Karpas-422 (cell line): Measurements from ENCODE around the gene PITPNC1. TPM values are rescaled to one million over a fixed set of nuclear protein-coding genes. Genes with fewer than 3 reads are reported as not detected.
"Not testable (repeated sequence)": the region's sequence is repeated elsewhere in the genome, so short reads cannot be mapped to it uniquely, and the experiment has no call there.

Experiments
- DNase-seq: peaks from one replicate; pipeline ENCODE4 v3.0.0-alpha.2; 2015
- H2AFZ ChIP-seq: fragments of 200-600 bp; sonication (generic); 2 replicates; pipeline ENCODE4 v1.6.1; 2014; ENCODE audit warnings: antibody characterized with exemption, low read length, mixed read lengths
- H3K27ac ChIP-seq: fragments of 200-600 bp; sonication (generic); 2 replicates; pipeline ENCODE4 v1.5.1; 2014; ENCODE audit warnings: mild to moderate bottlenecking, low read length, moderate library complexity
- H3K27me3 ChIP-seq: fragments of 200-600 bp; sonication (generic); 2 replicates; pipeline ENCODE4 v1.6.1; 2014; ENCODE audit warnings: low read length, mixed read lengths
- H3K36me3 ChIP-seq: fragments of 200-600 bp; sonication (generic); 2 replicates; pipeline ENCODE4 v1.6.1; 2014; ENCODE audit warnings: low read length, mixed read lengths; ENCODE audit not compliant: insufficient read depth
- H3K4me1 ChIP-seq: fragments of 200-600 bp; sonication (generic); 2 replicates; pipeline ENCODE4 v1.6.1; 2014; ENCODE audit warnings: mild to moderate bottlenecking, low read length, mixed read lengths
- H3K4me2 ChIP-seq: fragments of 200-600 bp; sonication (generic); 2 replicates; pipeline ENCODE4 v1.6.1; 2014; ENCODE audit warnings: low read length, low read depth, mild to moderate bottlenecking; ENCODE audit not compliant: poor library complexity, severe bottlenecking
- H3K4me3 ChIP-seq: fragments of 200-600 bp; sonication (generic); 2 replicates; pipeline ENCODE4 v1.5.1; 2014; ENCODE audit warnings: mild to moderate bottlenecking, antibody characterized with exemption, low read length, mixed read lengths
- H3K79me2 ChIP-seq: fragments of 200-600 bp; sonication (generic); 2 replicates; pipeline ENCODE4 v1.6.1; 2014; ENCODE audit warnings: mild to moderate bottlenecking, low read length, mixed read lengths
- H3K9ac ChIP-seq: fragments of 200-600 bp; sonication (generic); 2 replicates; pipeline ENCODE4 v1.6.0; 2014; ENCODE audit warnings: low read length
- H3K9me2 ChIP-seq: fragments of 200-600 bp; sonication (generic), shearing (Covaris generic); replicated peaks from 2 replicates; pipeline ENCODE4 v1.6.0; 2014; ENCODE audit warnings: mild to moderate bottlenecking, low read length, moderate library complexity; ENCODE audit not compliant: insufficient read depth
- H3K9me3 ChIP-seq: fragments of 300-700, 200-600 bp; sonication (generic); 2 replicates; pipeline ENCODE4 v1.6.1; 2014; ENCODE audit warnings: low read length, mixed read lengths
- H4K20me1 ChIP-seq: fragments of 200-600 bp; sonication (generic); 2 replicates; pipeline ENCODE4 v1.6.1; 2014; ENCODE audit warnings: mild to moderate bottlenecking, antibody characterized with exemption, low read length, low read depth; ENCODE audit not compliant: insufficient read depth
- total RNA-seq: library from RNA; depleted of rRNA; stranded (reverse); fragments of >200 nt; shearing (Covaris generic); gene quantifications from 2 replicates; pipeline ENCODE4 v1.2.3, GENCODE V29; 2014; ENCODE audit warnings: low replicate concordance

PITPNC1 gene
- total RNA-seq, 1 experiment from 2014 or later: 3.8 TPM

DNA sequence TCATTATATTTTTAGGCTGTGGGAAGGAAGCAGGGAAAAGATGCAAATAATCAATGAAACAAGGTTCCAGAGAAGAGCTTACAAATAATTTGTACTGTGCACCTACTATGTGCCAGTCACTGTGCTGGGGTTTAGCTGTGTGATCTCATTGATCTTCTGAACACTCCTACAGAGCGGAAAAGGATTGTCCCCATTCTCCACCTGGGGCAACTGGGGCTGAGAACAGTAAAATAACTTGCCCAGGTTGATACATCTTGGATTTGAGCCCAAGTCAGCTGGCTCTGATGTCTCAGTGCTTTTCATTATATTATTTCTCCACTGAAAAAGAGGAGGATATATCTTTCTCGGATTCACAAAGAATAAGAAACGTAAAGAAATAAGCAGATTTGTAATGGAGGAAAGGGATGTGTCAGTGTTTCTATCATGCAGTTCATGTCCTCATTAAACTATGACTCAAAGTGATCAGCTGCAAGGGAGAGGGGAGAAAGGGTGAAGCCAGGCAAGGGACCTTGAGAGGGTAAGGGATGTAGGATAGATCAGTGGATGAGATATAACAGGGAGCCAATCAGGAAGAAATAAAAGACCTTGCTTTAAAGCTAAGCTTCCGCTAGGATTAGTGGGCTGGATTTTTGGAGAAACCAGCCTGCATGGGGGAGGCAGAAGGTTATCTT lies 197.0 kb downstream of the PITPNC1 start:
- Histone ChIP-seq H2AFZ (no peak overlapping the region), H3K9me3 (no peaks in the 10 kb centered on the region), H3K79me2 (no peaks in the 10 kb centered on the region), H3K27ac (no peak overlapping the region), H3K4me3 (no peak overlapping the region), H3K27me3 (no peaks in the 10 kb centered on the region), H3K9me2 (no peaks in the 10 kb centered on the region), H3K4me2 (peak overlapping the region; percentile 60), H3K4me1 (peaks cover 34% of the 10 kb centered on the region), H3K9ac (no peak overlapping the region), H3K36me3 (no peaks in the 10 kb centered on the region), H4K20me1 (no peaks in the 10 kb centered on the region)
- no peak for DNase-seq

DNA sequence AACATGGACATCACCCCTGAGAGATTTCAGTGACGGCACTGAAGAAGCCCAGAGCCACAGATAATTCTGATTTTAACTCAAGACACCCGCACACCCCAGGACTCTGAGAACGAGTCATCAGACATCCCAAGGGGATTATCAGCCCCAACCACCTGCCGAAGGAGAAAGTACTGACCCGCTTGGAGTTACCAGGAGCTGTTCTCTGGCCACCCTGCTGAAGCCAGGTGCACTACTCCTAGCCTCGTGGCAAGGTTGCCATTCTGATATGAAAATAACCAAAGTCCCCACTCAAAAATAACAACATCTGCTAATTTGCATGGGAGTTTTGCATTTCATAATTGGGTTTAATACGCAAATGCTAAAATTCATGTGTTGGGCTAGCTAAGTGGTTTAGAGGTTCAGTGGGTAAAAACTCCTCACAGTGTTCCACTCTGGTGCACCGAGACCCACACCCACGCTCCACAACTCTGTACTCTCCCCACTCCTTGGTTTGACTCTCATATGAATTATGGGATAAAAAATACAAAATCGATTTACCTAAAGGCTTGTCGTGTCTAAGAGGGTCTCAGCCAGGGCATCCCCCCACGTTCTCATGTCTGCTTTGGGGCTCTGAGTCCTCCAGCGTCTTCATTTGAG lies 197.7 kb downstream of the PITPNC1 start:
- H3K4me3 ChIP-seq: peak overlapping the region; percentile 35; the same call in 1 of the 2 replicates
- H3K27ac ChIP-seq: no peak overlapping the region
- H2AFZ ChIP-seq: no peak overlapping the region; the same call in 1 of the 2 replicates
- peaks cover 28% of the 10 kb centered on the region for H3K4me1 ChIP-seq
- no peaks in the 10 kb centered on the region for H4K20me1 ChIP-seq
- H3K79me2 ChIP-seq: no peaks in the 10 kb centered on the region
- no peaks in the 10 kb centered on the region for H3K36me3 ChIP-seq
- DNase-seq: peak; percentile 47
- H3K9ac ChIP-seq: no peak overlapping the region; the same call in 1 of the 2 replicates
- H3K4me2 ChIP-seq: peak overlapping the region; percentile 60
- no peaks in the 10 kb centered on the region for H3K9me3 ChIP-seq
- no peaks in the 10 kb centered on the region for H3K9me2 ChIP-seq
- no peaks in the 10 kb centered on the region for H3K27me3 ChIP-seq

DNA sequence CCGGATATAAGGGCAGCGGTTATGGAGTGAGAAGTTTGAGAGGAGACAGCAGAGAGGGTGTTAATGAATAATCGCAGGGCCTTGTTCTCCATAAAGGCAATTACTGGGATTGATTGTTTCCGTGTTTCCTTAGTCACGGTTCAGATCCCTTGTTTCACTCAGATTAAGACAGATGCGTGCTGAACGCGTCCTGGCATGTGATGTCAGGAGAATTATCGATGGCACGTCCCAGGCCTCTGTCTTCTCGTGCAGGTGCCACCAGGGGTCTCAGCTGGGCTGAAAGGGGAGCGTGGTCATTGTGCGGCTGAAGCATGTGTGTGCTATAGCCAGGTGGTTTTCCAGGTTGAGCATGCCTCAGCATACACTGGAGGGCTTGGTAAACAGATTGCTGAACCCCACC lies 198.2 kb downstream of the PITPNC1 start:
- Histone ChIP-seq H3K9me2 (no peaks in the 10 kb centered on the region), H3K27ac (no peak overlapping the region), H3K4me1 (peaks cover 27% of the 10 kb centered on the region), H4K20me1 (no peaks in the 10 kb centered on the region), H3K79me2 (no peaks in the 10 kb centered on the region), H3K9me3 (no peaks in the 10 kb centered on the region), H3K36me3 (no peaks in the 10 kb centered on the region), H3K27me3 (no peaks in the 10 kb centered on the region), H3K4me2 (peak overlapping the region; percentile 60), H3K4me3 (peak overlapping the region; percentile 35; the same call in 1 of the 2 replicates), H2AFZ (no peak overlapping the region; the same call in 1 of the 2 replicates), H3K9ac (no peak overlapping the region; the same call in 1 of the 2 replicates)
- peak; percentile 65 for DNase-seq

DNA sequence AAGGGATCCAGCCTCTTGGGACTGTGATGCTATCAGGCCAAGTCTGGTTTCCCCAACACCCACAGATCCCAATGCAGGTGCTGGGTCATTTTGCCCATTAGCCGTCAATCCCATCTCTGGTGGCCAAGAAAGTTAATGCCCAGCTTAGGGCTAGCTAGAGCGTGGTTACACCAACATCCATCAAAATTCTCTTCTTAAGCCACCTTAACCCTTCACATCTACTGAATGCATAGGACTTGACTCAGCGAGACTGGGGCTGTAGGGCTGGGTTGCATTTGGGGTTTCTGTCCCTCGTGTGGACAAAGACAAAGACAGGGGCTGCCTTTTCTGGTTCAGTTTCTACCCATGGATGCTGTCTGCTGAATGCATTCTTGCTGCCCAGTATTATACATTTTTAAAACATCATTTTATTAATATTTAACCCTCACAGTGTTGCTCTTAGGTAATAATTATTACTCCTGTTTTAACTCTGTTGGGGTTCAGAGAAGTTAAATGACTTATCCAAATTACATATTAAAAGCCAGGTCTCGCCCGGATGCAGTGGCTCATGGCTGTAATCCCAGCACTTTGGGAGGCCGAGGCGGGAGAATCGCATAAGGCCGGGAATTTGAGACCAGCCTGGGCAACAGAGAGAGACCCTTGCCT lies 199.5 kb downstream of the PITPNC1 start:
- H3K4me2 ChIP-seq: no peak overlapping the region
- H3K79me2 ChIP-seq: no peaks in the 10 kb centered on the region
- H3K9me2 ChIP-seq: no peaks in the 10 kb centered on the region
- no peak overlapping the region for H3K9ac ChIP-seq
- no peak overlapping the region for H3K27ac ChIP-seq
- no peaks in the 10 kb centered on the region for H3K9me3 ChIP-seq
- no peaks in the 10 kb centered on the region for H3K36me3 ChIP-seq
- H4K20me1 ChIP-seq: no peaks in the 10 kb centered on the region
- no peak overlapping the region for H2AFZ ChIP-seq
- no peak overlapping the region for H3K4me3 ChIP-seq
- no peak for DNase-seq
- peaks cover 27% of the 10 kb centered on the region for H3K4me1 ChIP-seq
- no peaks in the 10 kb centered on the region for H3K27me3 ChIP-seq

- H3K27ac ChIP-seq: no peak overlapping the region
- H3K36me3 ChIP-seq: no peaks in the 10 kb centered on the region
- no peak for DNase-seq
- no peak overlapping the region for H3K4me3 ChIP-seq
- H3K27me3 ChIP-seq: no peaks in the 10 kb centered on the region
- no peak overlapping the region for H2AFZ ChIP-seq
- no peaks in the 10 kb centered on the region for H3K79me2 ChIP-seq
- peaks cover 27% of the 10 kb centered on the region for H3K4me1 ChIP-seq
- no peaks in the 10 kb centered on the region for H3K9me3 ChIP-seq
- H3K9ac ChIP-seq: no peak overlapping the region
- H4K20me1 ChIP-seq: no peaks in the 10 kb centered on the region
- no peaks in the 10 kb centered on the region for H3K9me2 ChIP-seq
- no peak overlapping the region for H3K4me2 ChIP-seq
These were observed 200.5 kb downstream of the PITPNC1 start for GRCh38 chr17:67577429-67578141.

DNA sequence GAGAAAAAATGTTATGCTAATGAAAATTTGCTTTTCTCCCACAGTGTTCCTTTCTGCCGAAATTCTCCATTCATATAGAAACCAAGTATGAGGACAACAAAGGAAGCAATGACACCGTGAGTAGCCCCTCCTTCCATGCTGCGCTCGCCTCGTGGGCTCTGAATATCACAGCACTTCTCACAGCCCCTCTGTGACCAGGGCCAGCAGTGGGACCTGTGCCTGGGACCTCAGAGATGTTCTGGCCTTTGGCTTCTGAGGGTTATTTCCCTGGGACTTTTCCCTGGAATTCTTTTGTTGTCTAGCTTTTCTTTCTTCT lies 201.0 kb downstream of the PITPNC1 start:
- Histone ChIP-seq H4K20me1 (no peaks in the 10 kb centered on the region), H2AFZ (no peak overlapping the region), H3K27ac (no peak overlapping the region), H3K79me2 (no peaks in the 10 kb centered on the region), H3K9me3 (no peaks in the 10 kb centered on the region), H3K4me3 (no peak overlapping the region), H3K4me1 (peaks cover 27% of the 10 kb centered on the region), H3K9me2 (no peaks in the 10 kb centered on the region), H3K27me3 (no peaks in the 10 kb centered on the region), H3K9ac (no peak overlapping the region), H3K36me3 (no peaks in the 10 kb centered on the region), H3K4me2 (no peak overlapping the region)
- no peak for DNase-seq

- H3K79me2 ChIP-seq, DNase-seq, H3K27me3 ChIP-seq: not testable (repeated sequence)
These were observed 201.8 kb downstream of the PITPNC1 start for GRCh38 chr17:67578679-67579405.

More at GRCh38 chr17:67578679-67579405, 201.8 kb downstream of the PITPNC1 start:
- not testable (repeated sequence) for H3K9ac ChIP-seq, H3K4me3 ChIP-seq, H3K27ac ChIP-seq, H3K36me3 ChIP-seq, H3K9me3 ChIP-seq, H2AFZ ChIP-seq, H3K4me2 ChIP-seq, H3K9me2 ChIP-seq, H4K20me1 ChIP-seq
- H3K4me1 ChIP-seq: peaks cover 27% of the 10 kb centered on the region
